HG03354 (cell line): ENCODE measurements around the gene MPEG1.
A peak's percentile ranks its signal among the peaks of the same experiment; 100 is the strongest.

Experiments used
- ATAC-seq: cut with Tn5 transposase; IDR thresholded peaks from one replicate; pipeline ENCODE4 v1.9.1; 2021; ENCODE audit warnings: mild to moderate bottlenecking; ENCODE audit not compliant: unreplicated experiment, poor library complexity, severe bottlenecking

The MPEG1 gene

DNA sequence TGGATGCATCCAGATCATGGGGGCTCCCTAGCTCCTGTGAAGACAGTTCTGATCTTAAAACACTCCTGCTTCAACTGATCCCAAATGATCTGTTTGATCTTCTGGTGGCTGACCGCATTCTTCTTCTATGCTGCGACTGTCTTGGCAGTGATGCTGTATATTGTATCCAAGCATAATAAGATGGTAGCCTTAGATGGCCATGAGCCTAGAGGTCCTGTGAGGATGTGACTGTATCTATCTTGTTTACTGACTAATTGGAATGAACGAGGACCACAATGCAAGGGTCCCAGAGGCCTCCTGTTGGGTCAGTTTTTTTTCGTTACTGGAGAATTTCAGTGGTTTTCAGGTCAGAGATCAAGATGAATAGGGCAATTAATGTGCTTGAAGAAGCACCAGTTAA, 7.1 kb upstream of the MPEG1 start:
- no peak for ATAC-seq

DNA sequence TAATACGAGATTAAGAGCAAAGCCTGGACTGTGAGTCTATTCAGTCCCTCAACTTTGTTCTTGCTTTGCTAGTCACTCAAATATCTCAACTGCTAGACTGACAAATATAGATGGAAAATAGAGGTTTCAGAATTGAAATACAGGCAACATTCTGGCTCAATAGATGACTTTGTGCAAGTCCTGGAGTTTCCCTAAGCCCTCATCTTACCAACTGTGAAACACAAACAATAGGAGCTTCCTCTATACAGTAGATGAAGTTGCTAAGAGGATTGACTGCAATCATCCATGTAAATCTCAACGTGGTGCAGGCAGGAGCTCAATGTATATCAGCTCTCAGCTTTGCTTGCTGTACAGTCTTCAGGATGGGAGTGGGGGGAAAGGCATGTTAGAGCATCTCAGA, 6.2 kb upstream of the MPEG1 start:
- no peak for ATAC-seq

DNA sequence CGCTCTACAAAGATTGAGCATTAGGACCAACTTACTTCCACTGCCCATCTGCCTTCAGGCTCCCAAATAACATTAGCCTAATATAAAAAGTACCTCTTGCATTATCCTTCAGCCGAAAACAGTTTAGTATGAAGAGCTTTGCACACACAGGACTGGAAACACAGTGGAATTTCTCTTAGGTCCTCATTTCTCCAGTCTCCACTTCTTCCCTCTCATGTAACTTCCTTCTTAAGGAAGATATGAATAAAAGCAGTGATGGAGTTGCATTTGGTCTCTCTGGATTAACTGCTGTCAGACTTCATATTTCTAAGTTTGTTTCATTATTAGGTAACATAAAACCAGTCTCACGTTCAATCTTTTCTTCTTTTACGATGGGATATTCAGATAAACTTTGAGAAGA, 5.6 kb upstream of the MPEG1 start:
- no peak for ATAC-seq

DNA sequence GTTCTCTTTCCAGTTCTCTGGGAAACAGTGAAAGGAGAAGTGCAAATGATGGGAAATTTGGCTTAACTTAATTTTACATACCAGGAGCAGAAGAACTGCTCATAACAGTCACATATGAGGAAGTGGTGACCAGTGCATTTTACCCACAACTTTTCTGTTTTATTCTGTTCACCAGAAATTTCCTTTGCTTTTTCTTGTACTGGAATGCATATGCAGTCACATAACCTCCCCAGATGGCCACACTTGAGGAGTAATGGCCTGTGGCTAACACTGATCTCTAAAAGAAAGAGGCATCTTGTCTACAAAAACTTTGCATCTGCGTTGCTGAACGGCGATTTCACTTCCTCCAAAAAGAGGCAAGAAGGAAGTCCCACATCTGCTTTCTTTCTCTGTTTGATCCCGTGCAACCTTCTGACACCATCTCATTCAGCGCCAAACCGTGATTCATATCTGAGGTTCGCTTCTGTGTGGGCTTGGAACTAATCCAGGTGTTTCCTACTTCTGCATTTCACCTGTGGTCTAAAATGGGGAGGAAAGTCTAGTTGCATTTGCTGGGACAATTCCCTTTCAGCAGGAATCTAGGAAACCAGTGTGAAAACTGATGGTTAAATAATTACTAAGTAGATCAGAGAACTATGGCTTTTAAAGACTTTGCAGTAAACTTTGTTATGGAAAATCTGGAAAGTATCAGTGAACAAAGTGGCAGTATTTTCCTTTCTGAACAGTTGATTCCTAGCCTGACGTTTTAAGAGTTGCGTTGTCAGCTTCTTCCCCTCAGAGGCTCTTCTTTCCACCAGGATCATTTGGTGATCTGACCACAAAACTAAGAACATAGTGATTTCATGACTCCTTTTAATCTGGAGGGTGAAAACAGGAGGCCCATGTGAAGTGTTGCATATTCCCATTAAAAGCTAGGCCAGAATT, 4.2 kb upstream of the MPEG1 start:
- peak; percentile 88 for ATAC-seq

DNA sequence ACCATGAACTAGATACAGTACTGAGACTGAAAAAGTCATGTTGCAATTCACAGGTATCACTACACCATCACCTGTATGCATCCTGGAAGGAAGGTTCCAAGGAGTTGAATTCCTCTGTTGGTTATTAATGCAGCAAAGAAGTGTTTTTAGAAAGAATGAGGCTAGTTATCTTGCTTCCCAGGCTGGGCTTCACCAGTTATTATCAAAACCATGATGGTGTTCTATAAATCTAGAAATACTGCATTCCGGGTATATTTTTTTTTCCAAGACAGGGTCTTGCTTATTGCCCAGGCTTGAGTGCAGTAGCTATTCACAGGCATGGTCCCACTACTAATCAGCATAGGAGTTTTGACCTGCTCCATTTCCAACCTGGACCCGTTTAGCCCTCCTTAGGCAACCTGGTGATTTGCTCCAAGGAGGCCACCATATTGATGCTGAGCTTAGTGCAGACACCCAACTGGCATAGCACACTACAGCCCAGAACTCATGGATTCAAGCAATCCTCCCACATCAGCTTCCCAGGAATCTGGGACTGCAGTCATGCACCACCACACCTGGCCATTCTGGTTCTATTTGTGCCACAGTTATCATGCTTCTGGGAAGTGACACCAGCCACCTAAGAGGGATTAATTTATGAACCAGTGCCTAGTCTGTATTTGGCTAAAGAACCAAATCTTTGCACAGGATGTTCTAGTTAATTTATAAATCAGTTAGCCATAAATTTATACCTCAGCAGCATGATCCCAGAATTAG, 1.6 kb upstream of the MPEG1 start:
- ATAC-seq: no peak

DNA sequence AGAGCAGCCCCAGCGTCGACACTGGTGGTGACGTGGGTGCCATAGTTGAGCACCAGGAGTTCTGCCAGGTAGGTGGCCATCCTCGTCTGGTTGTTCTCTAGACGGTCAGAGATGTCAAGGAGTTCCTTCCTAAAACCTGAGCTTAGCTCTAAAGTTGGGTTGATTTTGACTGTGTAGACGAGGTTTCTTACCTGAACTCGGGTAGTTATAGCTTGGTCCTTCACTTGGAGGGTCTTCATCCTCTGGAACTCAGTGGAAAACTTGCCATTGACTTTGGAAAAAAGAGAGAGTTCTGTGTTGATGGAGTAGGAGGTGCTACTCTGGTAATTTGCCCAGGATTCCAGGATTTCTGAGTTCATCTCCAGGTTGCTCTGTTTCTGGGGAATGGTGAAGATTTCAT, 505 bp downstream of the MPEG1 start:
- no peak for ATAC-seq

DNA sequence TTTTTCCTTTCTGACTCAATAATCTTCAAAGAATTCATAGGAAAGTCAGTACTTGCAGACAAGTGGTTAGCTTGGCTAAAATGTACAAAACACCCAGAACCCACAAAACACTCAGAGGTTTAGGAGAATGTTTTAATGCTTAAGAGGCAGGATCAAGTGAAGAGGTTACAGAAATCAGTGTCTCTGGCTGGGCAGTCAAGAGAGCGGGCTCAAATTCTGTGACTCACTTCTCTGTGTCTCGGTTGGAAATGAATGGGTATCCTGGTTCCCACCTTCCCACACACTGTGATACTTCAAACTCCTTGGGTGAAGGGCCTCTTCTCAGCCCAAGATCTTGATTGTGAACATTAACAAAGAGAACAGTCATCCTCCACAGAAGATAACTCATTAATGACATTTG, 3.8 kb downstream of the MPEG1 start:
- no peak for ATAC-seq

DNA sequence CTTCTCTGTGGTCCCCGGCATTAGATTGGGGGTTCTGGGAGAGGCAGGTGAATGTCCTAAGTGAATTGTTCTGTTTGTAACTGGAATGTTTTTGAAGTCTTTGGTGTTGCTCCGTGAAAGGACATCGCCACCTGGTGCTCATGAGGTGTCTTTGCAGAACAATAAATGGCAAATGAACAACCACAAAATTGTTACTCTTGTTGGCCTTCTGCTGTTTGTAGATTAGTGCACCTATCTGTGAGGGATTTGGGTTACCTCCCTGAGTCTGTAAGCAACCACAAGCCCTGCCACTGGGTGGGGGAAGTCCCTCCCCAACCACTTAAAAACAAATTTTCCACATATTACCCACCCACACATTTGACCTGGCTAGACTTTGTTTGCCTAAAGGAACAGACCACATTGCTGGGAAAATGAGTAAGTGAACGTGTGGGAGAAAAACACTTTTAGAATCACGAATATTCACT, 4.7 kb downstream of the MPEG1 start:
- peak; percentile 84 for ATAC-seq

DNA sequence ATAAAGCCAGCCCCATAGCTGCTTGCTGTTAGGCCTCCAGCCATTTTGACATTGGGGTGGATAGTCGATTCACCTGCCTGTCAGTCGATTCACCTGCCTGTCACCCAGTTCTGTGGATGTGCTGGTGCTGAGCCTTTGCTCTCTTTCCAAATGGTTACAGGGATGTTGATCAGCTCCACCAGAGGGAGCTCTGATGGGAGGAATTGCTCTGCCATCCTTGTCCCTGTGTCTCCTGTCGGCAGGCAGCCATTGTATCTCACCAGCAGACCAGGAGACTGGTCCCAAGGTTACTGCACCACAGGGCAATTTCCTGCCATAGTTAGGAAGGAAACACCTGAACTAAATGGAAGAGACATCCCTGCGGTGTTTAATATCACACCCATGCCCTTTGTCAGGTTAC, 6.1 kb downstream of the MPEG1 start:
- ATAC-seq: no peak

DNA sequence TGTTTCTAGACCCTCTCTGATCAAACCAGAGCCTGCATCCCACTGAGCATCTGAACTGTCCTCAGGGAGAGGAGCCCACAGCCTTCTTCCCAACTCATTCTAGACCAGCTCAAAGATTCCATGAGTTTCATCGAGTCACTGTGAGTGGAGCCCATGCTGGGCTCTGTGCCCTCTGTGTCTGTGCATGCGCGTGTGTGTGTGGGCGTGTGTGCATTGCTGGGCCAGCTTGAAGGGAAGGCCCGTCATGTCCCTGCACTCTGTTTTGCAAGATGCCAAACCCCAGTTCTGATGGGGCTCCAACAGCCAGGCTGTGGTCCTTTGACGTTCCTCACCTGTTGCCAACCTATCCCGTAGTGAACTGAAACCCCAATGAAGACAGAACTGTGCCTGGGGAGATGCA, 7.1 kb downstream of the MPEG1 start:
- ATAC-seq: no peak

DNA sequence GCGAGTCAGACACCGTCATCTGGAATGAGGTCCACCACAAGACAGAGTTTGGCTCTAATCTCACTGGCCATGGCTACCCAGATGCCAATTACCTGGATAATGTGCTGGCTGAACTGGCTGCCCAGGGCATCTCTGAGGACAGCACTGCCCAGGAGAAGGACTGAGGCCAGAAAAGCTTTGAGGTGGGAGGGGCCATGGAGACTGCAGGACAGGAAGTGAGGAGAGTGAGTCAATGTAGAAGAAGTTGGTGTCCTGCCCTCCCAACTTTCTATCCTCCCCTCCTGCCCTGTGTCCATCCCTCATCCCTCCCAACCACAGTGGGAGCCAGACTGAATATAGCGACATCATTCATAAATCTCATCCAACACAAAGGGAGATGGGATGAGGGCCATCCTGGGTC, 8.0 kb downstream of the MPEG1 start:
- ATAC-seq: no peak

DNA sequence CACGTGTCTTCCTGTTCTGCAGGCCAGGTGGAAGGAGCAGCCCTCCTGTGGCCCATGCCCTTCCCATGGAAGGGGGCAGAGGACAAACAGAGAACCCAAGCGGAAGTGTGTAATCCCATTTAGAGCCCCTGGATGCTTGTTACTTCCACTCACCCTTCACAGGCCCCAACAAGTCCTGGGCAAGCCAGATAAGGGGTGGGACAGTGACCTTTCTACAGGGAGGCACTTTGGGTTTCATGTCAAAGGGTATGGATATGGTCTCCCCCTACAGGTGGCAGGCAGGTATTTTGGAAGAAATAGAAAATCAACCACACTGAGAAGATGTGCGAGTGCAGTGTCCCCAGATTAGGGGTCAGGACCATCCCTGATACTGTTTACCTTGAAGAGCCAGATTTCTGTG, 11.4 kb downstream of the MPEG1 start:
- ATAC-seq: no peak

DNA sequence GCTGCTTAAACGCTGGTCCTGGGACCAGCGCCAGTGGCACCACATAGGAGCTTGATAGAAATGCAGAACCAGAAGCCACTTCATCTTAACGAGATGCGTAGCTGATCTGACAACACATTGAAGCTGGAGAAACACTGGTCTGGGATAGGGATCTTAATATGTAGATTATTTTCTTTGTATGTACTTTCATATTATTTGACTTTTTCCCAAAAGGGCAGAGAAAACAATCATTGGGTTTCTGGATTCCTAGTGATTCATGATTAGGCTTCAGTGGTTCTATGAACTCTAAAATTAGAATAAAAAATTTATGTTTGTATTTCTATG, 12.3 kb downstream of the MPEG1 start:
- no peak for ATAC-seq

DNA sequence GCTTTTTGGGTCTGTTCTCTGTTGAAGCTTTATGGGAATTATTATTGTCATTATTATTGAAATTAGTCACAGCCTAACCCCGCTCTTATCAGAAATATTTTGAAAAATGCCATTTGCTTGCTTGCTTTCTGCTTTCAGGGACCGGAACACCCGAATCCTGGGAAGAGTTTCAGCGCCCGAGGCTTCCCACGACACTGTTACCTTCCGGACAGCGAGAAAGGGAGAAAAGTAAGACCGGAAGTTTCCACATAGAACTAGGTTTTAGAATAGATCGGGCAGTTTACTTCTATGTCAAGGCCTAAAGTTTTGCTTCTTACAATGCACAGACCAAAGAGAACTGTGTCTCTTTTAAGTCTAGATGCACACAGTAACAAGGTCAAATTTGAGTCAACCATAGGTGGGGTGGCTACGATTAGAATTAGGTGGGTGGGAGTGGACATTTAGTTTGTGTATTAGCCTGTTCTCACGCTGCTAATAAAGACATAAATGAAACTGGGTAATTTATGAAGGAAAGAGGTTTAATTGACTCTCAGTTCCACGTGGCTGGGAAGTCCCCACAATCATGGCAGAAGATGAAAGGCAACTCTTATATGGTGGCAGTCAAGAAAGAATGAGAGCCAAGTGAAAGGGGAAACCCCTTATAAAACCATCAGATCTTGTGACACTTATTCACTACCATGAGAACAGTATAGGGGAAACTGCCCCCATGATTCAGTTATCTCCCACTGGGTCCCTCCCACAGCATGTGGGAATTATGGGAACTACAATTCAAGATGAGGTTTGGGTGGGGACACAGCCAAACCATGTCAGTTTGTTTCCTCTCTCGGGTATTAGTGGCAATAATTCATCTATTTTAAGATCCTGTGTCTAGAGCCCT, 12.9 kb downstream of the MPEG1 start:
- ATAC-seq: peak; percentile 43

DNA sequence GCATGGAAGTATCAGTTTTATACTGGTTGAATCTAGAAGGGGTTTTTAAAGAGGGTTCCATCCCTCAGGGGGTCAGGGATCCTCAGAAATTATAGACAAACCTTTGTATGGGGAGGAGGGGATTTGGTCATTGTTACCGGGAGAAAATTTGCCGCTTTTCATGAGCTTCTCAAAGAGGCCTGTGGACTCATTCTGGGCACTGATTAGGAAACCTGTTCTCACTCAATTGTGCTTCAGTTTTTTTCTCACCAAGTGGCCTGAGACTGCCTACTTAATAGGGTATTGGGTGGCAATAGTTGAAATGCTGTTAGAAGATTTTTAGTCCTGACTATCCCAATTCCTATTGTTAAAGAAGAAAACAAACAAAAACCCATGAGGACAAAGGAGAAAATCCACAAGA, 14.0 kb downstream of the MPEG1 start:
- ATAC-seq: no peak

DNA sequence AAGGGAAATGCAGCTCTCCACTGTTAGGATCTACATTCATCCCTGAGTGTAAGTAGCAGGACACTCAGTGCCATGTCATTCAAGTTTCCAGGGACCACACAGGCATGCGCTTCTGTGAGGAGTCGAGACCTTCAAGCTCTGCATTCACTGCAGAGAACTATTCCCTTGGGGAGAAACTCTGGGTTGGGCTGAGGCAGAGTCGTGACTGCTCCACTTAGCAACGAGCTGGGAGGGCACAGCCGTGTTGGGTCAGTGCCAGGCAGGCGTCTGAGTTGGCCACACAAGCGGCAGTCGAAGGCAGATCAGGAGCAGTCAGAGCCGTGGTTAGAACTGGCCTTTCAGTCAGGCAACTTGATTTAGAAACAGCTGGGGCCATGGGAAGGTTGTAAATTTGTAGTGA, 14.7 kb downstream of the MPEG1 start:
- ATAC-seq: no peak

DNA sequence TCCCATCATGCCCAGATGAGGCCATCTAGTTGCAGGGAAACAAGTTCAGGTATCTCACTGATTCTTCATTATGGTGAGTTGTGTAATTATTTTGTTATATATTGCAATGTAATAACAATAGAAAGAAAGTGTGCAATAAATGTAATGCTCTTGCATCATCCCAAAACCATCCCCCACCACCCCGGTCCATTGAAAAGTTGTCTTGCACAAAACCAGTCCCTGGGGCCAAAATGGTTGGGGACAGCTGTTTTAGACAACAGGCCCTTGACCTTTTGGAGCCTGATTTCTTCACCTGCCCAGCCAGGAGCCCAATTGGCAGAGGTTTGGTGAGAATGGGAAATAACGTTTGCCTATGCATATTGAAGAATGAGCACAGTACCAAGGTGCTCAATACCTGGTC, 15.9 kb downstream of the MPEG1 start:
- ATAC-seq: no peak

DNA sequence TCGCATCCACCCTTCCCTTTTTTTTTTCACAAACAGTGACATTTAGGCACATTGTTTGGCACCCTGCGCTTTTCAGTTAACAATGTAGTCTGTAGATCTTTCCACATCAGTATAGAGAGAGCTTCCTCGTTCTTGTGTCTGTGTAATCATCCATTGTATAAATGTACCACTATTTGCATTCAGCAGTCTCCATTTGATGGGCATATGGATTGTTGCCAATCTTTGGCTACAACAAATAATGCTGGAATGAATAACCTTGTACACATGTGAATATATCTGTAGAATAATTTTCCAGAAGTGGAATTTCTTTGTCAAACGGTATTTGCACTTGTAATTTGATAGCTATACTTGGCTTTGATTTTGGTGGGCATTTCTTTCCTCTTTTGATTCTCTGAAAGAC, 17.1 kb downstream of the MPEG1 start:
- ATAC-seq: no peak

DNA sequence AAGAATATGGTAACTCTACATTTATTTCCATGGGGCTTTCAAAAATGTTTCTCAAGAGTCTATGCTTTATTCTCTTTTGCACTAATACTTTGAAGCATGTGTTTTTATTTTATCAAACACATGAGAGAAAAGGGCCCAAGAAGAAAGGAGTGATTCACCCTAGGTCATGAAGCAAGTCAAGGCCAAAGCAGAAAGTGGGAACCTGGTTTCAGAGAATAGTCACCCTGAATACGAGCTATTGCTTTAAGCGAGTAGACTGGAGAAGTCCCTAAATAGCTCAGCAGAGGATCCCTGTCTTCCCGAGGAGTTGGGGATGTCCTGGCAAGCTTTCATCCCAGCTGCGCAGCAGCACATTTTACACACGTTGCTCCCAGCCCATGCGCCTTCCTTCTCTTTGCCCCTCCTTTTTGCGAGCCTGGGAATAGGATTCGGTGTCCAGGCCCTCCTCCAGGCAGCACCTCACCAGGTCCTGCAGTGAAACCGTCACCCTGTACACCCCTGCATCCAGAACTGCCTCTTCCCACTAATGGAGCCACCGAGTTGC, 19.1 kb downstream of the MPEG1 start:
- no peak for ATAC-seq

DNA sequence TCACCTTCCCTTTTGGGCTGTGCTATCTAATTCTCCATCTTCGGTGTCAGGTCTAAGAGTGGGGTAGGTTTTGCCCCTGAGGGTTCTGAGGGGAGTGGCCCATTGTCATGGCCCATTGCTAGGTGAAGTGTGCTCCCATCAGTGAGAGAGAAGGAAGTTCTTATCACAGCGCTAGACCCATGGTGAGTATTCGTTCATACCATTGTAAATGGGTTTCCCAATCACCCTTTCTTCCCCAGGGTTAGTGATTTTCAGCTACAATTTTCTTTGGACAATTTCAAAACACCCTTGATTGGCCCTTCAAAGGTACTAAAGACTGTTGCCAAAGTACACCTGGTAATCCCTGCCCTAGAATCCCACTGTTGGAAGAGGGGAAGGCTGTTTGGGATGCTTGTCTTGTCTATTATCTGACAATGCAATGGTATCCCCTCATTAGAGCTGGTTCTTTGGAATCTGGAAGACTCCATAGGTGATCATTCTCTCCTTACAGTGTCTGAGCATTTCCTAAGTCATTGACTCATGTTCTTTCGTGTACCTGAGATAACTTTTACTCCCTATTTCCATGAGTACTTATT, 20.2 kb downstream of the MPEG1 start:
- no peak for ATAC-seq
